Measurements from ENCODE around the gene PARG. TPM values are rescaled to one million over a fixed set of nuclear protein-coding genes. Genes with fewer than 3 reads are reported as not detected.
A peak's percentile ranks its signal among the peaks of the same experiment; 100 is the strongest.
"Not testable (repeated sequence)": the region's sequence is repeated elsewhere in the genome, so short reads cannot be mapped to it uniquely, and the experiment has no call there.

Gene PARG
- total and polyA plus RNA-seq, 10 donors = 5.3 to 45.0 (median 29.6) TPM

DNA sequence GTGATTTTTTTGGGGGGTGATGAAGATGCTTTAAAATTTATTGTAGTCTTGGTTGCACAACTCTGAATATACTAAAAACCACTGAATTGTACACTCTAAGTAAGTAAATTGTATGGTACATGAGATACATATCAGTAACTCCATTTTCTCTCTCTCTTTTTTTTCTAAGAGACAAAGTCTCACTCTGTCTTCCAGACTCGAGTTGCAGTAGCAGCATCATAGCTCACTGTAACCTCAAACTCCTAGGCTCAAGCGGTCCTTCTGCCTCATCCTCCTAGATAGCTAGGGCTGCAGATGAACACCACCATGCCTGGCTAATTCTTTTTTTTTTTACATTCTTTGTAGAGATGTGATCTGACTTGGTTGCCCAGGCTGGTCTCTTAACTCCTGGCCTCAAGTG lies 6.9 kb upstream of the PARG start:
- H3K27me3 ChIP-seq (replicated peaks in 1 of 7); H3K9me3 ChIP-seq; DNase-seq; H3K4me1 ChIP-seq; H3K4me3 ChIP-seq; intact Hi-C loops (cut with DNase I; ENCODE audit: low total_unique reads); H3K27ac ChIP-seq: not testable (repeated sequence)
- H3K36me3 ChIP-seq = peaks cover 0 to 46% (median 6%) of the 10 kb centered on the region in 6 donors
- WGBS, 5 donors = 95 to 98% (median 96%) methylated on average over 2 of the region's 2 CpGs

DNA sequence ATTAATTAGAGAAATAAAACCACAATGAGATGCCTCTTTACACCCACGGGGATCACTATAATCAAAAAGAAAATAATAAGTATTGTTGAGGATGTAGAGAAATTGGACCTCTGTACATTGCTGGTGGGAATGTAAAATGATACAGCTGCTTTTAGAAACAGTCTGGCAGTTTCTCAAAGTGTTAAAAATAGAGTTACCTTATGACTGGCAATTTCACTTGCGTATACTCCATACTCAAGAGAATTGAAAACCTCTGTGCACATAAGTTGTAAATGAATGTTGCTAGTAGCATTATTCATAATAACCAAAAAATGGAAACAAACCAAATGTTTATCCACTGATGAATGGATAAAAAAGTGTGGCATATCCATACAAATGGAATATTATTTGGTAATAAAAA lies 6.3 kb upstream of the PARG start:
- WGBS, 5 donors = 65 to 93% (median 78%) methylated on average over 1 of the region's 2 CpGs

DNA sequence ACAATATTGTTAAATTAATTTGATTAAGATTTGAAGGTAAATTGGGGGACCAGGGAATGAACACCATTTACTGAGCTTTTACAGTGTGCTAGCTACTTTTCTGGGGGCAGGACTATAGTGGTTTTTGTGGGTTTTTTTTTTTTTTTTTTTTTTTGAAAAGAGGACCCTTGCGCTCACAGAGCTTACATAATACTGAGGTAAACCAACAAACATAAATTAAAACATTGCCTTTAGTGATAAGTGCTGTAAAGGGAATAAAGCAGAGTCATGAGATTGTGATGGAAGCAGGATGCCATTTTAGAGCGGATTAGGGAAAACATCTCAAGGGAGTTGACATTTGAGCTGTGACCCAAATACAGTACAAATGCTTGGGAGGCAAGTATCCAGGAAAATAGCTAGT lies 1.8 kb upstream of the PARG start:
- intact Hi-C loops (cut with DNase I; ENCODE audit: low total_unique reads); H3K9me3 ChIP-seq; DNase-seq; H3K27ac ChIP-seq; H3K4me3 ChIP-seq; H3K27me3 ChIP-seq (replicated peaks in 1 of 7): not testable (repeated sequence)
- Histone ChIP-seq H3K36me3 (peaks cover 0 to 29% (median 6%) of the 10 kb centered on the region in 6 donors), H3K4me1 (peaks cover 4 to 39% (median 26%) of the 10 kb centered on the region in 6 donors)
- WGBS, 5 donors = 49 to 79% (median 63%) methylated on average over 2 of the region's 2 CpGs

More for the DNA sequence above, 6.3 kb upstream of the PARG start:
- H3K9me3 ChIP-seq; DNase-seq; H3K27me3 ChIP-seq (replicated peaks in 1 of 7); H3K4me3 ChIP-seq; H3K27ac ChIP-seq; intact Hi-C loops (cut with DNase I; ENCODE audit: low total_unique reads): not testable (repeated sequence)
- peaks cover 0 to 40% (median 6%) of the 10 kb centered on the region in 6 donors for H3K36me3 ChIP-seq
- H3K4me1 ChIP-seq = peaks cover 1 to 10% (median 7%) of the 10 kb centered on the region in 6 donors

GRCh38 chr10:49942339-49942705 lies 495 bp upstream of the PARG start:
- peaks cover 0 to 19% (median 3%) of the 10 kb centered on the region in 6 donors for H3K36me3 ChIP-seq
- H3K27me3 ChIP-seq (replicated peaks in 1 of 7); H3K9me3 ChIP-seq; intact Hi-C loops (cut with DNase I; ENCODE audit: low total_unique reads); DNase-seq: not testable (repeated sequence)
- peak overlapping the region; percentile 73 to 97 (median 92) for H3K4me3 ChIP-seq
- WGBS, 5 donors = 0 to 1% (median 0%) methylated on average over 12 of the region's 12 CpGs
- peaks cover 4 to 39% (median 26%) of the 10 kb centered on the region in 6 donors for H3K4me1 ChIP-seq
- peak overlapping the region; percentile 56 to 87 (median 84) for H3K27ac ChIP-seq

GRCh38 chr10:49931959-49932728 lies 9.7 kb downstream of the PARG start:
- H3K4me1 ChIP-seq; H3K27me3 ChIP-seq (replicated peaks in 1 of 7); DNase-seq; H3K9me3 ChIP-seq; intact Hi-C loops (cut with DNase I; ENCODE audit: low total_unique reads); H3K27ac ChIP-seq; H3K4me3 ChIP-seq: not testable (repeated sequence)
- WGBS, 5 donors = 90 to 94% (median 92%) methylated on average over 7 of the region's 7 CpGs
- H3K36me3 ChIP-seq = peaks cover 0 to 49% (median 3%) of the 10 kb centered on the region in 6 donors

- peaks cover 0 to 56% (median 3%) of the 10 kb centered on the region in 6 donors for H3K36me3 ChIP-seq
- DNase-seq; H3K27ac ChIP-seq; H3K4me1 ChIP-seq; H3K9me3 ChIP-seq; H3K4me3 ChIP-seq; intact Hi-C loops (cut with DNase I; ENCODE audit: low total_unique reads); H3K27me3 ChIP-seq (replicated peaks in 1 of 7): not testable (repeated sequence)
- WGBS, 5 donors = 81 to 99% (median 94%) methylated on average over 2 to 5 of the region's 5 CpGs
These were observed 10.6 kb downstream of the PARG start for GRCh38 chr10:49931276-49931675.

GRCh38 chr10:49923572-49923971 lies 18.3 kb downstream of the PARG start:
- H3K27ac ChIP-seq; H3K4me1 ChIP-seq; DNase-seq; H3K4me3 ChIP-seq; H3K27me3 ChIP-seq (replicated peaks in 1 of 7); H3K9me3 ChIP-seq; intact Hi-C loops (cut with DNase I; ENCODE audit: low total_unique reads): not testable (repeated sequence)
- 90 to 93% (median 92%) methylated on average over 4 of the region's 4 CpGs for WGBS, 5 donors
- peaks cover 0 to 59% (median 9%) of the 10 kb centered on the region in 6 donors for H3K36me3 ChIP-seq

DNA sequence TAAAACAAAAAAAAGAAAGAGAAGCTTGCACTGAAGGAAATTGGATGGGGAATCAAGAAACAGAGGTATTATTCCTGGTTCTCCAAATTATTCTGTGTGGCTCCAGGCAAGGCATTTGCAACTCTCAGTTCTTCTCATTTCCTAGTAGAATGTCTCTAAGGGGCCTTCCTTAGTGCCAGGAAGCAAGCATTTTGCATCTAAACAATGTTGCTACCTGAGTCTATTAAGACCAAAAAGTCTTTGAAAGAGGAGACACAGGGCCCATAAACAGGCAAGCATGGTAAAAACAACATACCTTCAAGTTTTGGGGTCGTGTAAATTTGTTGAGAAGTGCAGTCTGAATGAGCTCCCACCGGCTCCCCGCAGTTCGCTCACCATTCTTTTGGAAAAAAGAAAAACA lies 19.8 kb downstream of the PARG start:
- H3K4me3 ChIP-seq; DNase-seq; H3K27me3 ChIP-seq (replicated peaks in 1 of 7); H3K4me1 ChIP-seq; H3K9me3 ChIP-seq; H3K27ac ChIP-seq; intact Hi-C loops (cut with DNase I; ENCODE audit: low total_unique reads): not testable (repeated sequence)
- WGBS, 5 donors = 86 to 95% (median 91%) methylated on average over 4 of the region's 4 CpGs
- H3K36me3 ChIP-seq = peaks cover 0 to 56% (median 12%) of the 10 kb centered on the region in 6 donors

GRCh38 chr10:49917927-49918326 lies 23.9 kb downstream of the PARG start:
- H3K4me1 ChIP-seq; H3K27me3 ChIP-seq (replicated peaks in 1 of 7); DNase-seq; H3K9me3 ChIP-seq; intact Hi-C loops (cut with DNase I; ENCODE audit: low total_unique reads); H3K4me3 ChIP-seq; H3K27ac ChIP-seq: not testable (repeated sequence)
- peaks cover 0 to 74% (median 15%) of the 10 kb centered on the region in 6 donors for H3K36me3 ChIP-seq

DNA sequence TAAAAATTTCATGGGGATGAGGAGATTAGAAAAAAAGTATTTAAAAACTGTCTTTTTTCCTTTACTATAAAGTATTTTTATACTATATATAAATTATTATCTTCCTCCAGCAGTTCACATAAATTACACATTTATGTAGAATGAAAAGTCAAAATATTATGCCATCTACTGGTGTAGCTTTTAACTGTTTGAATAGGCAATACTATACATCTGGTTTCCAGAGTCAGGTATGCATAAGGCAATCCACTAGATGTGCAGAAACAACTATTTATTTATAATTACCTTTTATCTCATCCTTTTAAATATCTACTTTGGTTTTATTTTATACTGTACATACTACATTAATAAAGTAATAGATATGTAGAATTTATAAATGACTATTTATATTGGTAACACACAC lies 25.4 kb downstream of the PARG start:
- intact Hi-C loops (cut with DNase I; ENCODE audit: low total_unique reads) = not testable (repeated sequence)

GRCh38 chr10:49910295-49910694 lies 31.5 kb downstream of the PARG start:
- intact Hi-C loops (cut with DNase I; ENCODE audit: low total_unique reads); H3K4me1 ChIP-seq: not testable (repeated sequence)
- H3K36me3 ChIP-seq = peaks cover 0 to 45% (median 10%) of the 10 kb centered on the region in 6 donors

More for the DNA sequence above, 25.4 kb downstream of the PARG start:
- not testable (repeated sequence) for H3K4me3 ChIP-seq; H3K9me3 ChIP-seq; H3K27ac ChIP-seq; H3K27me3 ChIP-seq (replicated peaks in 1 of 7); H3K4me1 ChIP-seq; DNase-seq
- H3K36me3 ChIP-seq = peaks cover 0 to 77% (median 15%) of the 10 kb centered on the region in 6 donors

More at GRCh38 chr10:49910295-49910694, 31.5 kb downstream of the PARG start:
- not testable (repeated sequence) for H3K27ac ChIP-seq; H3K4me3 ChIP-seq; H3K9me3 ChIP-seq; H3K27me3 ChIP-seq (replicated peaks in 1 of 7); DNase-seq
- WGBS, 5 donors = no CpG with 5 or more reads among the region's 1 CpG
